Parathyroid adenoma (tissue), 2 donors: ENCODE measurements around the gene ZNF678.

Experiments used
- H2AFZ ChIP-seq: fragments of 300-600 bp; sonication (generic); one replicate; pipeline ENCODE4 v1.7.0; 2017; ENCODE audit warnings: antibody characterized with exemption, mild to moderate bottlenecking
- H3K27ac ChIP-seq: fragments of 300-600 bp; sonication (generic); one replicate; pipeline ENCODE4 v1.7.0; 2017
- H3K27me3 ChIP-seq: fragments of 300-600 bp; sonication (generic); one replicate; pipeline ENCODE4 v1.7.0; 2017; ENCODE audit warnings: low read length; ENCODE audit not compliant: control insufficient read depth, insufficient read depth
- H3K36me3 ChIP-seq: fragments of 300-600 bp; sonication (generic); one replicate; pipeline ENCODE4 v1.7.0; 2017; ENCODE audit warnings: low read length; ENCODE audit not compliant: control insufficient read depth, insufficient read depth
- H3K4me1 ChIP-seq: fragments of 300-600 bp; sonication (generic); one replicate; pipeline ENCODE4 v1.7.0; 2017; ENCODE audit warnings: control low read depth
- H3K4me2 ChIP-seq: fragments of 300-600 bp; sonication (generic); one replicate; pipeline ENCODE4 v1.7.0; 2017; ENCODE audit warnings: low read length
- H3K4me3 ChIP-seq: fragments of 300-600 bp; sonication (generic); one replicate; pipeline ENCODE4 v1.7.0; 2017; ENCODE audit warnings: low read depth, low read length
- H3K79me2 ChIP-seq: fragments of 300-600 bp; sonication (generic); one replicate; pipeline ENCODE4 v1.7.0; 2017; ENCODE audit warnings: control low read depth
- H3K9ac ChIP-seq: fragments of 300-600 bp; sonication (generic); one replicate; pipeline ENCODE4 v1.7.0; 2017; ENCODE audit warnings: mild to moderate bottlenecking
- H3K9me3 ChIP-seq: fragments of 300-600 bp; sonication (generic); one replicate; pipeline ENCODE4 v1.7.0; 2017; ENCODE audit warnings: low read length; ENCODE audit not compliant: control insufficient read depth
- TF ChIP-seq, protein P1 (sequence below): fragments of 300-600 bp; sonication (generic); IDR thresholded peaks from one replicate; pipeline ENCODE4 v1.7.0; 2017; ENCODE audit warnings: antibody characterized with exemption, mild to moderate bottlenecking
- donor health status: primary hyperparathyroidism.

The ZNF678 gene

GRCh38 chr1:227725046-227725445 is 161.7 kb downstream of the ZNF678 start:
- no peaks in the 10 kb centered on the region for H3K79me2 ChIP-seq
- no peak overlapping the region for H2AFZ ChIP-seq
- H3K36me3 ChIP-seq = no peaks in the 10 kb centered on the region
- no peak overlapping the region for H3K4me3 ChIP-seq
- H3K27me3 ChIP-seq = no peaks in the 10 kb centered on the region
- no peak overlapping the region for H3K4me2 ChIP-seq
- no peaks in the 10 kb centered on the region for H3K9me3 ChIP-seq
- H3K27ac ChIP-seq = no peak overlapping the region
- peaks cover 7% of the 10 kb centered on the region for H3K4me1 ChIP-seq
- TF ChIP-seq, protein P1, sequence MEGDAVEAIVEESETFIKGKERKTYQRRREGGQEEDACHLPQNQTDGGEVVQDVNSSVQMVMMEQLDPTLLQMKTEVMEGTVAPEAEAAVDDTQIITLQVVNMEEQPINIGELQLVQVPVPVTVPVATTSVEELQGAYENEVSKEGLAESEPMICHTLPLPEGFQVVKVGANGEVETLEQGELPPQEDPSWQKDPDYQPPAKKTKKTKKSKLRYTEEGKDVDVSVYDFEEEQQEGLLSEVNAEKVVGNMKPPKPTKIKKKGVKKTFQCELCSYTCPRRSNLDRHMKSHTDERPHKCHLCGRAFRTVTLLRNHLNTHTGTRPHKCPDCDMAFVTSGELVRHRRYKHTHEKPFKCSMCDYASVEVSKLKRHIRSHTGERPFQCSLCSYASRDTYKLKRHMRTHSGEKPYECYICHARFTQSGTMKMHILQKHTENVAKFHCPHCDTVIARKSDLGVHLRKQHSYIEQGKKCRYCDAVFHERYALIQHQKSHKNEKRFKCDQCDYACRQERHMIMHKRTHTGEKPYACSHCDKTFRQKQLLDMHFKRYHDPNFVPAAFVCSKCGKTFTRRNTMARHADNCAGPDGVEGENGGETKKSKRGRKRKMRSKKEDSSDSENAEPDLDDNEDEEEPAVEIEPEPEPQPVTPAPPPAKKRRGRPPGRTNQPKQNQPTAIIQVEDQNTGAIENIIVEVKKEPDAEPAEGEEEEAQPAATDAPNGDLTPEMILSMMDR = no peak
- no peak overlapping the region for H3K9ac ChIP-seq

GRCh38 chr1:227726318-227726717 is 163.0 kb downstream of the ZNF678 start:
- Histone ChIP-seq H3K4me2 (no peak overlapping the region), H3K4me1 (peaks cover 13% of the 10 kb centered on the region), H3K79me2 (no peaks in the 10 kb centered on the region), H3K9me3 (no peaks in the 10 kb centered on the region), H3K9ac (no peak overlapping the region), H3K4me3 (no peak overlapping the region), H2AFZ (no peak overlapping the region), H3K27ac (no peak overlapping the region), H3K36me3 (no peaks in the 10 kb centered on the region), H3K27me3 (no peaks in the 10 kb centered on the region)
- TF ChIP-seq, protein P1 = no peak
